Gastrocnemius medialis (tissue), 4 donors: Measurements from ENCODE around the gene CCDC87. TPM values are rescaled to one million over a fixed set of nuclear protein-coding genes. Genes with fewer than 3 reads are reported as not detected.
A peak's percentile ranks its signal among the peaks of the same experiment; 100 is the strongest.
"Not testable (repeated sequence)": the region's sequence is repeated elsewhere in the genome, so short reads cannot be mapped to it uniquely, and the experiment has no call there.

ENCODE experiments used
- ATAC-seq, 2 donors: fragments of 150-250 bp; one replicate each; pipeline ENCODE4 v1.9.1; 2016
- DNase-seq, 2 donors: peaks; one replicate each; pipeline ENCODE4 v3.0.0-alpha.2; 2019
- H3K27ac ChIP-seq, 4 donors: fragments of 200-600 bp; sonication (generic); 1 replicate in 1 of 4; 2 replicates in 3 of 4; pipeline ENCODE4 v1.5.1; 2016 to 2018; ENCODE audit warnings: mild to moderate bottlenecking in 2 of 4, moderate library complexity in 1 of 4
- H3K27me3 ChIP-seq, 3 donors: fragments of 200-600 bp; sonication (generic) in 2 of 3; 1 replicate in 1 of 3; 2 replicates in 2 of 3; pipeline versions ENCODE4 v1.5.1 to v1.6.0; 2016 to 2019; ENCODE audit warnings: mild to moderate bottlenecking in 1 of 3, moderate library complexity in 1 of 3
- H3K36me3 ChIP-seq, 2 donors: fragments of 200-600 bp; sonication (generic) in 1 of 2; one replicate each; pipeline ENCODE4 v1.5.1; 2017 to 2018
- H3K4me1 ChIP-seq, 2 donors: fragments of 200-600 bp; sonication (generic) in 1 of 2; one replicate each; pipeline ENCODE4 v1.5.1; 2016 to 2017; ENCODE audit warnings: mild to moderate bottlenecking in 2 of 2
- H3K4me3 ChIP-seq, 4 donors: fragments of 200-600 bp; sonication (generic) in 3 of 4; 1 replicate in 1 of 4; 2 replicates in 3 of 4; pipeline ENCODE4 v1.5.1; 2016 to 2019; ENCODE audit warnings: mild to moderate bottlenecking in 2 of 4
- H3K9me3 ChIP-seq, 3 donors: fragments of 200-600 bp; sonication (generic) in 2 of 3; 1 replicate in 1 of 3; 2 replicates in 2 of 3; pipeline ENCODE4 v1.5.1; 2016 to 2019
- CTCF ChIP-seq, 5 experiments: fragments of 450-650 bp in 3 of 5; fragments of 200-600 bp in 2 of 5; sonication (generic) in 2 of 5; IDR thresholded peaks in 4 of 5; conservative IDR thresholded peaks in 1 of 5; 1 replicate in 4 of 5; 2 replicates in 1 of 5; pipeline ENCODE4 v1.5.1; 2016 to 2019; ENCODE audit warnings: antibody characterized with exemption in 5 of 5, mild to moderate bottlenecking in 3 of 5, moderate library complexity in 3 of 5
- POLR2A ChIP-seq, 2 donors: fragments of 450-650 bp; IDR thresholded peaks; one replicate each; pipeline ENCODE4 v1.6.1; 2017; ENCODE audit warnings: antibody characterized with exemption in 2 of 2, mild to moderate bottlenecking in 2 of 2, moderate library complexity in 2 of 2
- in situ Hi-C, 4 donors: fragments of 200-750 bp; cut with MboI; loops; one replicate each; pipeline versions ENCODE4 v1.15.0 to v1.8.0; 2017; ENCODE audit warnings: low sequenced_read_pairs in 4 of 4
- intact Hi-C: fragments of 100-400 bp; cut with DNase I; formaldehyde crosslinking; loops from one replicate; pipeline ENCODE4 v1.15.1; 2023; ENCODE audit warnings: low total_unique reads
- total RNA-seq, 4 donors: library from RNA; depleted of rRNA; stranded (reverse); fragments of >200 nt; gene quantifications; one replicate each; pipeline versions ENCODE4 v1.1.0 to v1.2.3, GENCODE V29; 2016

CCDC87 gene
- total RNA-seq, 4 donors from 2014 or later = 0.13 to 0.41 TPM; not detected in 2

- TF ChIP-seq CTCF (IDR thresholded peaks at IDR 0.05 in 4 of 5, conservative IDR thresholded peaks at IDR 0.05 in 1 of 5) (no peak), POLR2A (IDR thresholded peaks at IDR 0.05) (no peak)
- in situ Hi-C loops = loop anchor here in 2 of 4 donors (25.0 kb wide), 1 partner anchor 244 kb away; the partner anchor contains the start of gene RCE1 (in 2 of the 2)
- H3K9me3 ChIP-seq = no peaks in the 10 kb centered on the region
- intact Hi-C loops = loop anchor here (1.0 to 10.0 kb wide), 5 partner anchors 23 to 241 kb away; partner anchors contain the start of genes ACTN3, DPP3, RBM14 and ZDHHC24
- ATAC-seq (peak in 1 of 2 donors; percentile 1), DNase-seq (no peak)
- peak overlapping the region; percentile 63 to 98 (median 82) for H3K4me3 ChIP-seq
- H3K36me3 ChIP-seq = no peaks in the 10 kb centered on the region
- H3K4me1 ChIP-seq = peaks cover 12 to 21% of the 10 kb centered on the region in 2 donors
- H3K27ac ChIP-seq = peak overlapping the region; percentile 82 to 91 (median 88)
- no peaks in the 10 kb centered on the region for H3K27me3 ChIP-seq
These were observed 787 bp upstream of the CCDC87 start for GRCh38 chr11:66593650-66594049.

GRCh38 chr11:66593303-66593635 is 406 bp upstream of the CCDC87 start:
- TF ChIP-seq POLR2A (IDR thresholded peaks at IDR 0.05) = peak in 1 of 2 donors; percentile 23
- no peak for TF ChIP-seq CTCF (IDR thresholded peaks at IDR 0.05 in 4 of 5, conservative IDR thresholded peaks at IDR 0.05 in 1 of 5)
- in situ Hi-C loops (loop anchor here in 2 of 4 donors (25.0 kb wide), 1 partner anchor 244 kb away; the partner anchor contains the start of gene RCE1 (in 2 of the 2)), intact Hi-C loops (loop anchor here (1.0 to 10.0 kb wide), 5 partner anchors 24 to 242 kb away; partner anchors contain the start of genes ACTN3, DPP3, RBM14 and ZDHHC24)

GRCh38 chr11:66591175-66591574 is 1.7 kb downstream of the CCDC87 start:
- no peak for TF ChIP-seq POLR2A (IDR thresholded peaks at IDR 0.05)
- no peak for TF ChIP-seq CTCF (IDR thresholded peaks at IDR 0.05 in 4 of 5, conservative IDR thresholded peaks at IDR 0.05 in 1 of 5)
- H3K4me1 ChIP-seq = peaks cover 12 to 21% of the 10 kb centered on the region in 2 donors
- H3K27ac ChIP-seq = no peak overlapping the region
- DNase-seq = no peak
- no peaks in the 10 kb centered on the region for H3K9me3 ChIP-seq
- no peaks in the 10 kb centered on the region for H3K27me3 ChIP-seq
- no peaks in the 10 kb centered on the region for H3K36me3 ChIP-seq
- H3K4me3 ChIP-seq = no peak overlapping the region
- intact Hi-C loops = loop anchor here (5.0 to 10.0 kb wide), 2 partner anchors 109 to 244 kb away; partner anchors contain the start of gene DPP3
- in situ Hi-C loops = loop anchor here in 2 of 4 donors (25.0 kb wide), 1 partner anchor 246 kb away; the partner anchor contains the start of gene RCE1 (in 2 of the 2)
- ATAC-seq = no peak

More at GRCh38 chr11:66593303-66593635, 406 bp upstream of the CCDC87 start:
- H3K27me3 ChIP-seq = no peaks in the 10 kb centered on the region
- no peaks in the 10 kb centered on the region for H3K9me3 ChIP-seq
- H3K27ac ChIP-seq = peak overlapping the region; percentile 82 to 91 (median 88)
- H3K4me1 ChIP-seq = peaks cover 12 to 21% of the 10 kb centered on the region in 2 donors
- ATAC-seq = peak; percentile 16 to 40
- no peak for DNase-seq
- H3K4me3 ChIP-seq = peak overlapping the region; percentile 63 to 98 (median 82)
- no peaks in the 10 kb centered on the region for H3K36me3 ChIP-seq

- no peaks in the 10 kb centered on the region for H3K9me3 ChIP-seq
- no peak overlapping the region for H3K27ac ChIP-seq
- TF ChIP-seq CTCF (IDR thresholded peaks at IDR 0.05 in 4 of 5, conservative IDR thresholded peaks at IDR 0.05 in 1 of 5) (no peak), POLR2A (IDR thresholded peaks at IDR 0.05) (no peak)
- no peaks in the 10 kb centered on the region for H3K27me3 ChIP-seq
- in situ Hi-C loops = loop anchor here in 3 of 4 donors (10.0 to 25.0 kb wide), 2 partner anchors 85 to 247 kb away; partner anchors contain the start of genes RCE1 (in 2 of the 3) and RBM4B (in 1 of the 3)
- H3K36me3 ChIP-seq = no peaks in the 10 kb centered on the region
- intact Hi-C loops = loop anchor here (5.0 to 10.0 kb wide), 2 partner anchors 108 to 245 kb away; partner anchors contain the start of gene DPP3
- DNase-seq = no peak
- ATAC-seq = no peak
- H3K4me3 ChIP-seq = no peak overlapping the region
- peaks cover 12 to 17% of the 10 kb centered on the region in 2 donors for H3K4me1 ChIP-seq
These were observed 2.7 kb downstream of the CCDC87 start for GRCh38 chr11:66589996-66590675.

- H3K9me3 ChIP-seq, H3K27me3 ChIP-seq, H3K36me3 ChIP-seq, DNase-seq, ATAC-seq, H3K27ac ChIP-seq, H3K4me3 ChIP-seq, intact Hi-C loops: not testable (repeated sequence)
- in situ Hi-C loops = loop anchor here in 3 of 4 donors (10.0 to 25.0 kb wide), 2 partner anchors 85 to 248 kb away; partner anchors contain the start of genes RCE1 (in 2 of the 3) and RBM4B (in 1 of the 3)
- peaks cover 9 to 17% of the 10 kb centered on the region in 2 donors for H3K4me1 ChIP-seq
These were observed 3.5 kb downstream of the CCDC87 start for GRCh38 chr11:66589315-66589714.
